ENCODE results near the gene CCDC159.

DNA sequence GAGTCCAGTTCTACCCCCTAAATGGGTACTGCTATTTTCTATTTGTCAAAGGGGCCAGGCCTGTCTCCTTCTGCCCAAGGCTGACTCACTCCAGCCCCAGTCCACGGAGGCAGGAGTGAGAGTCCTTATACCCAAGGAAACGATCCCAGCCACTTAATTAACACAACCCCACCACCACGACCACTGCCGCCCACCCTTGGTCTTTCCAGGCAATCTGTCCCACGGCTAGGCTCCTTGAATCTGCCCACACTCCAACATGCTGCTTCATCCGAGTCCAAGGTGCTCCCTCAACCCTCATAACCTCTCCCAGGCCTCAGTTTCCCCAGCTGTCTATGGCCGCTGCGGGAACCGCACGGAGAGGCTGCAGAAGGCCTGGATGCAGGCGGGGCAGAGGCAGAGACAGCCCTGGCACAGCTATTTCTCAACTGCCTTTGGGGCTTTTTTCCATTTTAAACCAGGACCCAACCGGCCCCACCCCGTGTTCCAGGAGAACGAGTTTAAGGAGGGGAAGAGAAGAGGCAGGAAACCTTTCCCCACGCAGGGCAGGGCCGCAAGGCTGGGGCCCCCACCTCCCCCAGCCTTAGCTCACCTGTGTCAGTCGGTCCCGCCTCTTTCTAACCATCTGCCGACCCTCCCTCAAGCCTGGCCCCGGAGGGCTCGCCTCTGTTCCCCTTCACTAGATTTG, 7.6 kb upstream of the CCDC159 start:
- TF ChIP-seq POLR2A (IDR thresholded peaks at IDR 0.05) (no peak), CTCF (IDR thresholded peaks at IDR 0.05) (no peak)

Measured in right lobe of liver (tissue), 4 donors.